GM12891 (cell line): ENCODE results near the gene CEP76.

ENCODE experiments used
- POLR2A ChIP-seq: IDR thresholded peaks from 2 replicates; pipeline ENCODE4 v1.6.1; 2011; ENCODE audit warnings: low read depth, low read length, control low read depth
- POLR2AphosphoS5 ChIP-seq: IDR thresholded peaks from 2 replicates; pipeline ENCODE4 v1.6.1; 2011; ENCODE audit warnings: low read depth, low read length, control low read depth

DNA sequence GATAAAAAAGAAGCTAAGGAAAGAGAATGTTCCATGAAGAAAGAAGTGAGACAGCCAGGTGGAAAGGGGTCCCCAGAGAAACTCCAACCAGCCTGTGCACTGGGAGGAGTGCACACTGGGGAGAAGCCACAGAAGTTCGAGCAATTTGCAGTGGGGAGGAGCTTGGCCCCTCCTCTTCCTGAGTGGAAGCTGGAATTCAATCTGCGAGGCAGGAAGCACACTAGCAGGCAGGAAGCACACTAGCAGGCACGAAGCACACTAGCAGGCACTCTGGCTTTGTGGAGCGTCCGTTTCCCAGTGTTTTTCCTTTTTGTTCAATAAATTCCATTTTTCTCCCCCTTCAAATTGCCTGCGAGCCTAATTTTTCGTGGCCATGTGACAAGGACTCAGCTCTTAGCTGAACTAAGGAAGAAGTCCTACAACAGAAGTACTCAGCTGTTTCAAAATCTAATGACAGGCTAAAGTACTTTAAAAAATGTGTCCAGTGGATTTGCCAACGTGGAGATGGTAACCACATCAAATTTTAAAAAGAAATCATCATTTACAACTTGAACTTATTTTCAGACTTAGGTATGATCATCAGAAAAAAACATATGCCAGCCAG is 23.2 kb downstream of the CEP76 start:
- TF ChIP-seq POLR2A (no peak), POLR2AphosphoS5 (no peak)
